Measurements from ENCODE around the gene XRCC4.
A peak's percentile ranks its signal among the peaks of the same experiment; 100 is the strongest.
"Not testable (repeated sequence)": the region's sequence is repeated elsewhere in the genome, so short reads cannot be mapped to it uniquely, and the experiment has no call there.

The XRCC4 gene

DNA sequence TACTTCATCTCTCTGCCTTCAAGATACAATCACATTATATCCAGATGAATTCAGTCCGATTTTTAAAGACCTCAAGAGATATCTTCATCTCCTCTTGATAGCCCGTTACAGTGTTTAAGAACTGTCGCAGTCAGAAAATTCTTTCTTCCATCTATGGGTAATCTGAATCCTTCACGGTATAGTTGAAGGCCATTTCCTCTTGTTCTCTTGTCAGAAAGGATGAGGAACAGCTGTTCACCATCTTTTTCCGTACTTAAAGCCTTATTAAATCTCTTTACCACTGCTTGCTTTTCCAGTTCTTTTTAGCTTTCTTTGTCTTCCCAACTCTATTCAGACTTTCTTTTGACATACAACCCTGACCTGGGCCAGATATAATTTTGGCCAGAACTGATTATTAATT is 121.8 kb downstream of the XRCC4 start:
- no peak for DNase-seq

- DNase-seq, result no peak
These were observed 127.3 kb downstream of the XRCC4 start for GRCh38 chr5:83204651-83205050.

GRCh38 chr5:83209963-83210362 is 132.6 kb downstream of the XRCC4 start:
- DNase-seq, result no peak

DNA sequence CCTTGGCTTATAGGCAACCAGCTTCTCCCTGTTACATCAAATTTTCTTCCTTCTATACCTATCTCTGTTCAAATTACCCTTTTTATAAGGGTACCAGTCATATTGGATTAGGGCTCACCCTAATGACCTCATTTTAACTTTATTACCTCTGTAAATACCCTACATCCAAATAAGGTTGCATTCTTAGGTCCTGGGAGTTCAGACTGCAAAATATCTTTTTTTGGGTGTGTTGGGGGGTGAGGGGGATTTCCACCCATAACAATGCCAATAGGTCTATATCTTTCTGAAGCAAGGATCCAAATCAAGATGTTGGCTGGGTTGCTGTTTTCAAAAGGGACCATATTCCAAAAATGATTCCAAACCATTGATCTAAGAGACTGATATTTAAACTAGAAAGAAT is 141.7 kb downstream of the XRCC4 start:
- DNase-seq, result no peak

DNA sequence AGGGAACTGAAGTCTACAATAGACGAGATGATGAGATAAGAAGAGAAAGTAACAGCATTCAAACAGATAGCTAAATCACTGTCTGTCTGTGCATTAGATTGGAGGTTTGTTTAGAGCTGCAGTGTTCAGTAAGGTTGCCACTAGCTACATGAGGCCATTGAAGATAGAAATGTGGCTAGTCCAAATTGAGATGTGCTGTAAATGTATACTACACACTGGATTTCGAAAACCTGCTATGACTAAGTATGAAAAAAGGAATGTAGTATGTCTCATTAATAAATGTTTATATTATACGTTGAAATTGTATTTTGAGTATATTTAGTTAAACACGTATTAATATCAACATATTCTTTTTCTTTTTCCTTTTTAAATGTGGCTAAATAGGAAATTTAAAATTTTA is 142.1 kb downstream of the XRCC4 start:
- DNase-seq, result no peak

DNA sequence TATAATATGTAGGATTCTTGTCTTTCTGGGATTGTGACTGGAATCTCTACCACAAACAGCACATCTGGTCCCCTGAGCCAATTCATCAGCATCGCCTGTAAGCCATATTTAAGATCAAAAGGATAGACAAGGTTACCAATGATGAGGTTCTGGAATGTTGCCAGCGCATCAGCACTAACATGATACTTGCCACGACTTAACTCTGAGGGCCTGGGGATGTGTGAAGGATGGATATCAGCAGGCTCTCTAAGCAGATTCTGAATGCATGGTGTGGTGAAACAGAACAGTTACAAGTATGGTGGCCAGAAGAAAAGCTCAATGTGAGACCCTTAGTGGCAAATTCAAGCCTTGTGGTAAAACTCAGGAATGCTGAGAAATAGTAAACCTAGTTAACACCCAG is 143.0 kb downstream of the XRCC4 start:
- DNase-seq, result no peak

GRCh38 chr5:83222906-83223305 is 145.6 kb downstream of the XRCC4 start:
- no peak for DNase-seq

GRCh38 chr5:83227611-83228010 is 150.3 kb downstream of the XRCC4 start:
- no peak for DNase-seq

- DNase-seq, result no peak
These were observed 153.2 kb downstream of the XRCC4 start for GRCh38 chr5:83230511-83230910.

- DNase-seq, result no peak
These were observed 167.2 kb downstream of the XRCC4 start for GRCh38 chr5:83244516-83244915.

DNA sequence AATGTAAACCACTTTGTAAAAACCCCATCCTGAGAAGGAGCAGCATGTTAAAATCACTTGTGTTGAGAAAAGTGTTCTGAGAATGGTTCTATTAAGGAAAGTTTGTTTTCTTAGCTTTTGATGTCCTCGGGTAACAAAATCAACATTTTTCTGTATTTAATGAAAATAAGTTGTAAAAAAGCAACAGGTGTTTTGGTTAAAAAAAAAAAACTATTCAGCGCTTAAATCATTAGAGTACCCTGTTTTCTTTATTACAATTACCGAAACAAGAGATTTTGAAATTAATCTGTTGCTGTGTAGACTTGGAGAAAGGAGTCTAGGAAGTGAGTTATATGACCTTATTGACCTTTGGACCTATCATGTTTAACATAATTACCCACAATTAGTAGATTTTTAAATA is 167.7 kb downstream of the XRCC4 start:
- DNase-seq, result no peak

GRCh38 chr5:83246071-83246470 is 168.7 kb downstream of the XRCC4 start:
- no peak for DNase-seq

- no peak for DNase-seq
These were observed 171.8 kb downstream of the XRCC4 start for GRCh38 chr5:83249156-83249555.

DNA sequence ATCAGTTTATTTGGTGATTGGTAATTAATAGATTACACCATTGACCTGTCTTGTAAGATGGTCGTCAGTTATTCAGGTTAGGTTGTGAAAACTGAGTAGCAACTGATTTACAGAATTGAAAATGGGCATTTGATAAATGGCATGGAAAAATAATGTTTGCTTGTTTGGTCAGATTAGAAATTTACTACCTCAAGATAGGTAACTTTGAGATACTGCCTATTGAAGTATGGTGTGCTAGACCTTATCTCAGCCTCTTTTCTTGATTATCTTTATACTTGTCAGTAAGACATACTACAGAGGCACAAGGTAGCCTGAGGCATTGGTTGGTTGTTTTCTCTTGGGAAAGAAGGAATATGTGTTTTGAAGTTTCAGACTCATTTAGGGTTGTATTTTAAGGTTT is 174.5 kb downstream of the XRCC4 start:
- no peak for DNase-seq

- DNase-seq, result no peak
These were observed 176.4 kb downstream of the XRCC4 start for GRCh38 chr5:83253720-83254119.

GRCh38 chr5:83255268-83255667 is 177.9 kb downstream of the XRCC4 start:
- no peak for DNase-seq

- DNase-seq, result no peak
These were observed 178.9 kb downstream of the XRCC4 start for GRCh38 chr5:83256091-83256780.

GRCh38 chr5:83257684-83258083 is 180.3 kb downstream of the XRCC4 start:
- not testable (repeated sequence) for DNase-seq

DNA sequence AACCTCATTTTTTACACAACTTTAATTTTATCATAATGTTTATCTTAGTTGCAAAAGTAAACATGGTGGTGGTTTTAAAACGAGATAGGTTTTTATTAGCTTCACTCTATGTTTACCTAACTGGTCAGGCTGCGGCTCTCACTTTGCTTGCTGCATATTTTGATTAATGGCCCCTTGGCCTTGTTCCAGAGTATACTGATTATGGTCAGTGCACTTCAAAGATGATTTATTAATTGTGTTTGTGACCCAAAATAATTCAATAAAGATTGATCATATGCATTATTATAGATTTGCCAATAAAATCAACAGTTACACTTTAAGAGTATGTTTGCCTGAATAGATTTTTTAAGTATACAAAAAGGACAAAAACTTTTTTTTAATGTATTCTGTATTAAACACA is 188.0 kb downstream of the XRCC4 start:
- peak; percentile 36 for DNase-seq

- DNase-seq, result no peak
These were observed 193.0 kb downstream of the XRCC4 start for GRCh38 chr5:83270311-83270710.

- no peak for DNase-seq
These were observed 199.8 kb downstream of the XRCC4 start for GRCh38 chr5:83277154-83277553.

DNA sequence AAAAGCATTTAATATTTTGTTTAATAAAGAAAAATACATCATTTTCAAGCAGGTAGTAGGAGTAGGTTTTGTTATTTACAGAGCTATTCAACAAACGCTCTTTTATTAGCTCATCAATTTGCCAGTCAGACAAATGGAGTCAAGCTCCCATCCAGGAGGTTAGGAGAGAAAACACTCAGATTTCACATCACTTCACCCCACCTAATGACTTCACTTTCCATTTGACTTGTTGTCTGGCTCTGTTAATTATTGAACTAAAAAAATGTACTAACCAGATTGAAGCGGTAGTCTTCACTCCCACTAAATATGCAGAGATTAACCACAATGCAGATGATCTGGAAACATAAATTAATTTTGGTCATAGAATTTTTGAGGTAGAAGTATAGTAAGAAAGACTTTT is 200.6 kb downstream of the XRCC4 start:
- DNase-seq, result no peak

GRCh38 chr5:83281176-83281575 is 203.8 kb downstream of the XRCC4 start:
- DNase-seq, result no peak

GRCh38 chr5:83281658-83282057 is 204.3 kb downstream of the XRCC4 start:
- no peak for DNase-seq

DNA sequence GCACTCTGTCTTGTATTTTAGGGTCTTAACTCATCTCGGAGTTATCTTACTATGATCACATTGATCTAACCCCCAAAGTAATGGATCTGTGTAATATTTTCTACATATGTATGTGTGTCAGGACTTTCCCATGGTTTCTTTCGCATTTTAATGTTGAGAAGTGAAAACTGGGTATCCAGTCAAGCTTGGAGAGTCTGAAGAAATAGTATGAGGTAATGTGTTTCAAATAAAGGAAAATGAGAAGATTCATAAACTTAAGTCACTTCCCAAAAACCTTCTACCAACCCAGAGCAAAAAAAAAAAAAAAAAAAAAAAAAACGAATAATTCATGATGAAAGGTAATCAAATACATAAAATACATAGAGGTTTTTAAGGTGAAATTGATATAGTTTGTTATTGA is 206.4 kb downstream of the XRCC4 start:
- no peak for DNase-seq
